NT2/D1 (cell line): Measurements from ENCODE around the gene SLC41A1.

Experiments used
- DNase-seq: peaks from one replicate; pipeline ENCODE4 v3.0.0-alpha.2; 2011; ENCODE audit warnings: low read depth, low spot score
- H3K27me3 ChIP-seq: 2 replicates; pipeline ENCODE4 v1.6.0; 2011; ENCODE audit warnings: mild to moderate bottlenecking; ENCODE audit not compliant: insufficient read length, insufficient read depth
- H3K36me3 ChIP-seq: 2 replicates; pipeline ENCODE4 v1.6.1; 2011; ENCODE audit warnings: mild to moderate bottlenecking, low read length, mixed read lengths; ENCODE audit not compliant: insufficient read depth, insufficient read length
- H3K4me1 ChIP-seq: 2 replicates; pipeline ENCODE4 v1.5.1; 2011; ENCODE audit not compliant: insufficient read depth, insufficient read length
- H3K4me3 ChIP-seq: 2 replicates; pipeline ENCODE4 v1.5.1; 2011; ENCODE audit warnings: low read depth; ENCODE audit not compliant: insufficient read length
- H3K9ac ChIP-seq: 2 replicates; pipeline ENCODE4 v1.6.0; 2011; ENCODE audit warnings: low read depth; ENCODE audit not compliant: insufficient read length
- H3K9me3 ChIP-seq: 2 replicates; pipeline ENCODE4 v1.5.1; 2011; ENCODE audit warnings: mild to moderate bottlenecking, low read length; ENCODE audit not compliant: insufficient read depth
- SUZ12 ChIP-seq: IDR thresholded peaks from 2 replicates; pipeline ENCODE4 v1.6.1; 2011; ENCODE audit not compliant: insufficient read length, insufficient read depth; ENCODE audit errors: extremely low read depth
- YY1 ChIP-seq: IDR thresholded peaks from 2 replicates; pipeline ENCODE4 v1.6.1; 2011; ENCODE audit not compliant: insufficient read length, insufficient read depth
- ZNF274 ChIP-seq: IDR thresholded peaks from 2 replicates; pipeline ENCODE4 v1.6.1; 2011; ENCODE audit warnings: mild to moderate bottlenecking, low read depth, low read length

Gene SLC41A1

DNA sequence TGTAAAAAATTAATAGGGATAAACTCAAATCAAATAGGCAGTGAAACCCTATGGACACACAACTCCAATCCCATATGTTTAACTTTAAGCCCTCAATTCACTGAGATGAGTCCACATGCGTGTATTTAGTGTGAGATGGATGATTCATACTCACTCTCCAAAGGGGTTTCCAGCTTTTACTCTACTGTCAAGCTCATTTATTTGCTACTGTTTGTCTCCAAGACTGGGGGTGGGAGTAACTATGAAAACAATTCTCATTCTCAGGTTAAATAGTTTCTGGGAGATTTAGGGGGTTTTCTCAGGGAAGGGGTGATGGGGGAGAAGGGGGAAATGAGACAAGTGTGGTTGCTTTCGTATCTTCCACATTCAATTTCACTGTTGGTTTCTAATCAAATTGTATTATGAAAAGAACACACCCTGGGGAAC is 40.4 kb downstream of the SLC41A1 start:
- H3K27me3 ChIP-seq: peaks cover 31% of the 10 kb centered on the region
- H3K9ac ChIP-seq: no peak overlapping the region
- H3K4me1 ChIP-seq: no peaks in the 10 kb centered on the region
- no peak for TF ChIP-seq ZNF274
- no peak for TF ChIP-seq SUZ12
- no peak for TF ChIP-seq YY1
- H3K36me3 ChIP-seq: no peaks in the 10 kb centered on the region
- no peak overlapping the region for H3K4me3 ChIP-seq
- DNase-seq: no peak
- peaks cover 10% of the 10 kb centered on the region; the same call in 1 of the 2 replicates for H3K9me3 ChIP-seq

GRCh38 chr1:205770618-205771017 is 42.4 kb downstream of the SLC41A1 start:
- Histone ChIP-seq H3K27me3 (peaks cover 23% of the 10 kb centered on the region), H3K36me3 (no peaks in the 10 kb centered on the region), H3K4me1 (no peaks in the 10 kb centered on the region), H3K9me3 (no peaks in the 10 kb centered on the region), H3K4me3 (no peak overlapping the region), H3K9ac (no peak overlapping the region)
- TF ChIP-seq ZNF274 (no peak), SUZ12 (no peak), YY1 (no peak)
- DNase-seq: no peak

- Histone ChIP-seq H3K4me3 (no peak overlapping the region), H3K27me3 (peaks cover 15% of the 10 kb centered on the region), H3K4me1 (no peaks in the 10 kb centered on the region), H3K36me3 (no peaks in the 10 kb centered on the region), H3K9me3 (no peaks in the 10 kb centered on the region), H3K9ac (no peak overlapping the region)
- DNase-seq: no peak
- TF ChIP-seq ZNF274 (no peak), YY1 (no peak), SUZ12 (no peak)
Measured at GRCh38 chr1:205769641-205770365, 43.2 kb downstream of the SLC41A1 start.

- H3K9ac ChIP-seq: no peak overlapping the region
- no peak overlapping the region for H3K4me3 ChIP-seq
- H3K4me1 ChIP-seq: no peaks in the 10 kb centered on the region
- TF ChIP-seq SUZ12 (no peak), YY1 (no peak), ZNF274 (no peak)
- H3K9me3 ChIP-seq: no peaks in the 10 kb centered on the region
- H3K36me3 ChIP-seq: no peaks in the 10 kb centered on the region
- DNase-seq: no peak
- no peaks in the 10 kb centered on the region for H3K27me3 ChIP-seq
Measured at GRCh38 chr1:205767248-205767647, 45.8 kb downstream of the SLC41A1 start.

GRCh38 chr1:205766570-205766969 is 46.4 kb downstream of the SLC41A1 start:
- TF ChIP-seq YY1 (no peak), ZNF274 (no peak), SUZ12 (no peak)
- Histone ChIP-seq H3K36me3 (no peaks in the 10 kb centered on the region), H3K9ac (no peak overlapping the region), H3K4me3 (no peak overlapping the region), H3K9me3 (no peaks in the 10 kb centered on the region), H3K27me3 (no peaks in the 10 kb centered on the region), H3K4me1 (no peaks in the 10 kb centered on the region)
- DNase-seq: no peak

DNA sequence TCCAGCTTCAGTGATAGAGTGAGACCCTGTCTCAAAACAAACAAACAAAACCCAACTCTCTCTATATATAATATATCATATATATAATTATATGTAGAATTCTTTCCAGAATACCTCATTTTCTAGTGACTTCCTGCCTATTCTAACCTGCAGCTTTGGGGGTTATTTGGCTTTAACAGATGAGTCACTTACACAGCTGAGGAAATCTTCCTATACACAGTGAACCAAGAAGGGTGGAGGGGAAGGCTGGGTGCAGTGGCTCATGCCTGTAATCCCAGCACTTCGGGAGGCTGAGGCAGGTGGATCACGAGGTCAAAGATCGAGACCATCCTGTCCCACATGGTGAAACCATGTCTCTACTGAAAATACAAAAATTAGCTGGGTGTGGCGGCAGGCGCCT is 47.0 kb downstream of the SLC41A1 start:
- Histone ChIP-seq H3K4me1 (no peaks in the 10 kb centered on the region), H3K9me3 (no peaks in the 10 kb centered on the region), H3K9ac (no peak overlapping the region), H3K27me3 (no peaks in the 10 kb centered on the region), H3K4me3 (no peak overlapping the region), H3K36me3 (no peaks in the 10 kb centered on the region)
- no peak for DNase-seq
- TF ChIP-seq SUZ12: no peak
- TF ChIP-seq ZNF274: no peak
- TF ChIP-seq YY1: no peak

DNA sequence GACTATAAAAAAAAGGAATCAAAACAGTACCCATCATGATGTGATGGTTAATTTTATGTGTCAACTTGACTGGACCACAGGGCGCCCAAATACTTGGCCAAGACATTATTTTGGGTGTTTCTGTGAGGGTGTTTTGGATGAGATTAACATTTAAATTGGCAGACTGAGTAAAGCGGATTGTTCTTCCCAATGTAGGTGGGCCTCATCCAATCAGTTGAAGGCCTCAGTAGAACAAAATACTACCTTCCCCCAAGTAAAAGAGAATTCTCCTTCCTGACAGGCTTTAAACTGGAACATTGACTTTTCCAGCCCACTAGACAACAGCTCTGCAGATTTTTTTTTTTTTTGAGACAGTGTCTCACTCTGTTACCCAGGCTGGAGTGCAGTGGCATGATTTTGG is 48.4 kb downstream of the SLC41A1 start:
- Histone ChIP-seq H3K36me3 (no peaks in the 10 kb centered on the region), H3K27me3 (no peaks in the 10 kb centered on the region), H3K4me3 (no peak overlapping the region), H3K9ac (no peak overlapping the region), H3K9me3 (no peaks in the 10 kb centered on the region), H3K4me1 (no peaks in the 10 kb centered on the region)
- TF ChIP-seq ZNF274 (no peak), YY1 (no peak), SUZ12 (no peak)
- DNase-seq: no peak
